ENCODE results near the gene DPF3.

- TF ChIP-seq, protein P1, sequence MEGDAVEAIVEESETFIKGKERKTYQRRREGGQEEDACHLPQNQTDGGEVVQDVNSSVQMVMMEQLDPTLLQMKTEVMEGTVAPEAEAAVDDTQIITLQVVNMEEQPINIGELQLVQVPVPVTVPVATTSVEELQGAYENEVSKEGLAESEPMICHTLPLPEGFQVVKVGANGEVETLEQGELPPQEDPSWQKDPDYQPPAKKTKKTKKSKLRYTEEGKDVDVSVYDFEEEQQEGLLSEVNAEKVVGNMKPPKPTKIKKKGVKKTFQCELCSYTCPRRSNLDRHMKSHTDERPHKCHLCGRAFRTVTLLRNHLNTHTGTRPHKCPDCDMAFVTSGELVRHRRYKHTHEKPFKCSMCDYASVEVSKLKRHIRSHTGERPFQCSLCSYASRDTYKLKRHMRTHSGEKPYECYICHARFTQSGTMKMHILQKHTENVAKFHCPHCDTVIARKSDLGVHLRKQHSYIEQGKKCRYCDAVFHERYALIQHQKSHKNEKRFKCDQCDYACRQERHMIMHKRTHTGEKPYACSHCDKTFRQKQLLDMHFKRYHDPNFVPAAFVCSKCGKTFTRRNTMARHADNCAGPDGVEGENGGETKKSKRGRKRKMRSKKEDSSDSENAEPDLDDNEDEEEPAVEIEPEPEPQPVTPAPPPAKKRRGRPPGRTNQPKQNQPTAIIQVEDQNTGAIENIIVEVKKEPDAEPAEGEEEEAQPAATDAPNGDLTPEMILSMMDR (IDR thresholded peaks at IDR 0.05): no peak
- no peak for TF ChIP-seq EZH2 (IDR thresholded peaks at IDR 0.05; ENCODE audit: borderline replicate concordance, insufficient read depth, low read depth, low read length, poor library complexity, severe bottlenecking)
Observed at GRCh38 chr14:72942934-72943333, 49.0 kb upstream of the DPF3 start.

Measured in B cell (primary cell).